Measurements from ENCODE around the gene SLC26A4.

Gene SLC26A4

GRCh38 chr7:107754642-107755041, 94.0 kb downstream of the SLC26A4 start:
- no peak for DNase-seq (ENCODE audit: low read depth)

GRCh38 chr7:107758667-107759066, 98.0 kb downstream of the SLC26A4 start:
- DNase-seq (ENCODE audit: low read depth): no peak

- no peak for DNase-seq (ENCODE audit: low read depth)
Observed at GRCh38 chr7:107767391-107767790, 106.8 kb downstream of the SLC26A4 start.

Measured in activated T-helper 9 cell treated with anti-CD3 and anti-CD28 coated beads, Interleukin-2, amount 50 U/mL, for 16 hours (primary cell).